CD4-positive, alpha-beta T cell treated with Interleukin-6 at 100 ng/mL for 8 hours (primary cell): ENCODE results near the gene BBS7.

Experiments
- DNase-seq: peaks from one replicate; pipeline ENCODE4 v3.0.0-alpha.2; 2020; ENCODE audit warnings: mixed read lengths, low spot score

Gene BBS7, protein sequence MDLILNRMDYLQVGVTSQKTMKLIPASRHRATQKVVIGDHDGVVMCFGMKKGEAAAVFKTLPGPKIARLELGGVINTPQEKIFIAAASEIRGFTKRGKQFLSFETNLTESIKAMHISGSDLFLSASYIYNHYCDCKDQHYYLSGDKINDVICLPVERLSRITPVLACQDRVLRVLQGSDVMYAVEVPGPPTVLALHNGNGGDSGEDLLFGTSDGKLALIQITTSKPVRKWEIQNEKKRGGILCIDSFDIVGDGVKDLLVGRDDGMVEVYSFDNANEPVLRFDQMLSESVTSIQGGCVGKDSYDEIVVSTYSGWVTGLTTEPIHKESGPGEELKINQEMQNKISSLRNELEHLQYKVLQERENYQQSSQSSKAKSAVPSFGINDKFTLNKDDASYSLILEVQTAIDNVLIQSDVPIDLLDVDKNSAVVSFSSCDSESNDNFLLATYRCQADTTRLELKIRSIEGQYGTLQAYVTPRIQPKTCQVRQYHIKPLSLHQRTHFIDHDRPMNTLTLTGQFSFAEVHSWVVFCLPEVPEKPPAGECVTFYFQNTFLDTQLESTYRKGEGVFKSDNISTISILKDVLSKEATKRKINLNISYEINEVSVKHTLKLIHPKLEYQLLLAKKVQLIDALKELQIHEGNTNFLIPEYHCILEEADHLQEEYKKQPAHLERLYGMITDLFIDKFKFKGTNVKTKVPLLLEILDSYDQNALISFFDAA

GRCh38 chr4:121869841-121870822 lies at the start of gene BBS7:
TSS of gene BBS7 (minus strand) at chr4:121870474. CDS start at chr4:121870313, 161 bp downstream.
- DNase-seq, result peak; percentile 95

GRCh38 chr4:121913667-121914066 lies 43.4 kb upstream of the BBS7 start:
- no peak for DNase-seq

- DNase-seq, result no peak
Observed at GRCh38 chr4:121908346-121908745, 38.1 kb upstream of the BBS7 start.

GRCh38 chr4:121900132-121900983 lies 30.1 kb upstream of the BBS7 start:
- peak; percentile 46 for DNase-seq

DNA sequence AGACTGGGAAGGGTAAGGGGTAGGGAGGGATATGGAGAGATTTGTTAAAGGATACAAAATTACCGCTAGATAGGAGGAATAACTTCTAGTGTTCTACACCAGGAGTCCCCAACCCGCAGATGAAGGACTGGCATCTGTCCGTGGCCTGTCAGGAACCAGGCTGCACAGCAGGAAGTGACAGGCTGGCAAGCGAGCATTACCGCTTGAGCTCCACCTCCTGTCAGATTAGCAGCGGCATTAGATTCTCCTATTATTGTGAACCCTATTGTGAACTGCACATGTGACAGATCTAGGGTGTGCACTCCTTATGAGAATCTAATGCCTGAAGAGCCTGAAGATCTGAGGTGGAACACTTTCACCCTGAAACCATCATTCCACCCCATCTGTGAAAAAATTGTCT lies 27.9 kb upstream of the BBS7 start:
- DNase-seq, result peak; percentile 11

DNA sequence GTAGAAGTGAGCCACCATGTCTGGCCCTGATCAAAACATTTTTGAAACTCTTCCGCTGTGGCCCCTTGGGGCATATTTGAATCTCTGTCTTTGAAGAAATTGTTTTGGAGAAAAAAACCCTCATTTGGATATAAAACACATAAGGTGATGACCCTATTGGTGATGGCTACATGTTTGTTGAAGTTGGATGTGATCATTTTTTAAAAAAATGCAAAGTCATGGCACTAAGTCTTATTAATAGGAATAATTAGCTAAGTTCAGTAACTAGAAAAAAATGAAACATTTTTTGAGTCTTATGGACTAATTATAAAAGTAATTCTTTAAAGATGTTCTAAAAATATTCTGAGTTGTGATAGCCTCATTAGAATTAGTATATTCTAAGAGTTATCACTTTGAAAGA lies 17.9 kb upstream of the BBS7 start:
- DNase-seq, result no peak

DNA sequence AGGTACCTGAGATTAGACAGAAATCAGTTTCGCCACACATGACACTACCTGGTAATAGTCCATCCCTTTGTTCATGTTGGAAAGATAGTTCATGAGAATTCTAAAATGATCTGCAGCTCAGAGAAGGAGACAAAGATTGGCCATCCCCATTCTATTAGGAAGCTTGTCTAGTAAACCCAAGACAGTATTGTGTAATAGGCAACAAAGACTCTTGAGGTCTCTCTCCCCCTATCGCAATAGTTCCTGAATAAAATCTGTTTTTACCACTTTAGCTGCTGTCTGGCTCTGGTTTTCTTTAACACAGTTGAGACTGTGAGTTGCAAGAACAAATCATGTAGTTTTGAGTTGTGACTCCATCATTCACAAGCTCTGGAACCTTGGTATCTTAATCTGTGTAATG lies 14.8 kb upstream of the BBS7 start:
- DNase-seq, result no peak

GRCh38 chr4:121881158-121881557 lies 10.9 kb upstream of the BBS7 start:
- DNase-seq, result no peak

- no peak for DNase-seq
Observed at GRCh38 chr4:121879135-121879534, 8.9 kb upstream of the BBS7 start.

GRCh38 chr4:121877041-121877773 lies 6.9 kb upstream of the BBS7 start:
- no peak for DNase-seq

DNA sequence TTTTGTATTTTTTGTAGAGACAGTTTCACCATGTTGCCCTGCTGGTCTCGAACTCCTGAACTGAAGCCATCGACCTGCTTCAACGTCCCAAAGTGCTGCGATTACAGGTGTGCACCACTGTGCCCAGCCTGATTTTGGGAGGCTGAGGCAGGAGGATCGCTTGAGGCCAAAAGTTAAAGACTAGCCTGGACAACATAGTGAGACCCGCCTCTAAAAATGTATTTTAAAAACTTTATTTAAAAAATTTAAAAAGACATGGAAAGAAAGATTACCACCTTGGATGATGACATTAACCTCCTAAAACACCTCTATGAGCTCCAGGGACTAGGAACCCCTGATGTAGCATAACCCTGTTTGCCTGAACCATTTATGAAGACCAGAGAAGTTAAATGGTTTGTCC lies 5.8 kb upstream of the BBS7 start:
- DNase-seq, result no peak

DNA sequence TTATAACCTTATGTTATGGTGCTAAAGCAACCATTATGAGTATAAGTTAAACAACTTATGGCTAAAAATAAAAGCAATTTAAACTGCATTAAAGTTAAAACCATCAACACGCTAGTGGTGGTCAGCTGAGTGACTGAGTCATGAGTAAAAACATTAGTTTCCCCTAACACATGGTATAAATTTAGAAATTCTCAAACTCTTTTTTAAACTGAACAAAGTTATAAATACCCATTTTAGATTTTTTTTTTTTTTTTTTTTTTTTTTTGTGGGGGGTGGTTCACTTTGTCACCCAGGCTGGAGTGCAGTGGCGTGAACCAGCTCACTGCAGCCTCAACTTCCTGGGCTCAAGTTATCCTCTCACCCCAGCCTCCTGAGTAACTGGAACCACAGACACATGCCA lies 5.4 kb upstream of the BBS7 start:
- no peak for DNase-seq

GRCh38 chr4:121873604-121874003 lies 3.3 kb upstream of the BBS7 start:
- no peak for DNase-seq

- DNase-seq, result no peak
Observed at GRCh38 chr4:121863799-121864198, 6.5 kb downstream of the BBS7 start.

DNA sequence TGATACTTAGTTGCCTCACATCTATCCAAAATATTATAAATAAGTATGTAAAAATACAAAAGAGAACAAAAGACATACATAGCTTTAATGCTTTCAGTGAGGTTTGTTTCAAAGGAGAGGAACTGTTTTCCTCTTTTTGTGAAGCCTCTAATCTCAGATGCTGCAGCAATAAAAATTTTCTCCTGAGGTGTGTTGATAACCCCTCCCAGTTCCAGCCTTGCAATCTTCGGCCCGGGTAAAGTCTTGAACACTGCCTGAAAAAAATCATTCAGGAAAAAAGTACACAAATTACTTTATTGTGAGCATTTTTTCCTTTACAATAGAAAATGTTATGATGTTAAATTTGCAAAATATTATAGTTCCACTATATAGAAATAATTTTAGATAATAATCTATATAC lies 8.8 kb downstream of the BBS7 start:
- DNase-seq, result no peak

GRCh38 chr4:121860121-121860520 lies 10.2 kb downstream of the BBS7 start:
- no peak for DNase-seq

DNA sequence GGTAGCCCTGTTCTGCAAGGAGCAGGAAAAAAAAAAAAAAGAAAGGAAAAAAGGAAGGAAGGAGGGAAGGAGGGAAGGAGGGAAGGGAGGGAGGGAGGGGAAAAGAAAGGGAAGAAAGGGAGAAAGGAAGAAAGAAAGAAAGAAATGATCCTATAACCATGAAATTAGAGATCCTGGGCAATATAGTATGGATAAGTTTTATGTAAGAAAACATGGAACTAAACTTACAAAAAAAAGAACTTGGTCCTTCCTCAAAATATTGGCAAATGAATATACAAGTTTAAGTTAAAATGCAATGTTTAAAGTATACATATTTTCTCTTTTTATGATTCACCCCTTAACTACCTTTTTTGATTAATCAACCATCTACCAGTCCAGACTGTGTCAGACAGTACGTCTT lies 18.9 kb downstream of the BBS7 start:
- DNase-seq, result no peak

- DNase-seq, result no peak
Observed at GRCh38 chr4:121846662-121847061, 23.6 kb downstream of the BBS7 start.

DNA sequence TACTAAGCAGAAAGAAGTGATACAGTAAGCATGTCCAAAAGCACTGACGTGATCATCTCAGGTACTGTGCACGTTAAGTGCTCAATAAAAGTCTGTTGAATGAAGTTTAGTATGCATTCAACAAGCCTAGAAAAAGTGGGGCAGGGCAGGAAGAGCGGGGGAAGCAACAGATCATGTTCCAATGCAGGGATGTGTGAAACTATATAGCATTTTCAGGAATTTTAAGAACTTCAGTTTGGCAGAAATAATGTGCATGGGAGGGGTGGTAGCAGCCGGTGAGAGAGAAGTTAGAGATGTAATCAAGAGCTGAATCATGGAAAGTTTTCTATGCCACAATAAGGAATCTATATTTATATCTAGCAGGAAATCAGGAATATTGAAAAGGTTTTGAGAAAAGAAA lies 27.4 kb downstream of the BBS7 start:
- DNase-seq, result no peak

DNA sequence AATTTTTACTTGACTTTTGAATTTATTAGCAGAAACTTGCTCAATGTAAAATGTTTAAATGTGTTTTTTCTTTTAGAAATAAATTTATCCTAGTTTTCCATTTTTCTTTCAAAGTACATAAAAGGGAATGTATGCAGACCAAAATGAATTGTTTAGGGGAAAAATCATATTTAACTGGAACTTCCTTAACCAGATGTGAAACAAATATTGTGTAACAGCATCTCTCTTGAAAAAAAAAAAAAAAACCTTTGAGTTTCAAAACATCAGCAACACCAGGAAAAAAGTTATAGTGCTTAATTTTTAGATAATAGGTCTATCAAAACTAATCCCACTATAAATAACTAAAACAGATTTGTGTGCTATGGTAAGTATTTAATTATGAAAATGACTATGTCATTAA lies 32.1 kb downstream of the BBS7 start:
- DNase-seq, result no peak

DNA sequence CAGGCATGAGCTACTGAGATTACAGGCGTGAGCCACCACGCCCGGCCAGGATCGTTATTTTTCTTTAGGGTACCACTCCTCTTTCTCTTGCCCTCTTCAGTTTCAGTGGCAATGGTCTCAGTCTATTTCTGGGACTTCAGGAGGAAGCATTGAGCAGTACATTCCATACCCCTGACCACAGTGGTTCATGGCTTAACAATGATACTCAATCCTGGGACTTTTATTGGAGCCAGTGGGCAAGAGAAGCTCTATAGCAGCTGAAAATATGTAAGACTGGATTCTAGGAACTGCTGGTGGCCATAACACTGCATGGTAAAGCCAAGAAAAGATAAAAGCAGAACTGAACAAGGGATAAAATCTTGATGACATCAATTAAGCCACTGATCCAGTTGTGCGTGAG lies 40.8 kb downstream of the BBS7 start:
- no peak for DNase-seq
